Vagina (tissue), 2 donors: ENCODE data around the gene NETO2.

Experiments
- CTCF ChIP-seq, 3 experiments: fragments of 450-650 bp in 2 of 3; fragments of 200-600 bp in 1 of 3; sonication (generic) in 1 of 3; IDR thresholded peaks; one replicate each; pipeline ENCODE4 v1.5.1; 2017 to 2019; ENCODE audit warnings: antibody characterized with exemption in 3 of 3, mild to moderate bottlenecking in 2 of 3, moderate library complexity in 2 of 3
- POLR2A ChIP-seq, 2 donors: fragments of 450-650 bp; IDR thresholded peaks; one replicate each; pipeline ENCODE4 v1.6.1; 2017; ENCODE audit warnings: antibody characterized with exemption in 2 of 2, mild to moderate bottlenecking in 2 of 2, moderate library complexity in 2 of 2

GRCh38 chr16:47142821-47143676 is 696 bp downstream of the NETO2 start:
- TF ChIP-seq CTCF (IDR thresholded peaks at IDR 0.05) (peak in 2 of 3 experiments; percentile 34 to 39), POLR2A (IDR thresholded peaks at IDR 0.05) (no peak)
